Measurements from ENCODE around the gene SEMA3A.

- TF ChIP-seq ZFX (IDR thresholded peaks at IDR 0.05) (no peak), SRF (IDR thresholded peaks at IDR 0.05; ENCODE audit: low read depth) (no peak), ZNF274 (IDR thresholded peaks at IDR 0.05; ENCODE audit: low read depth, low read length) (no peak), POLR2AphosphoS5 (IDR thresholded peaks at IDR 0.05; ENCODE audit: low read depth, low read length) (no peak), TCF7L2 (IDR thresholded peaks at IDR 0.05; ENCODE audit: borderline replicate concordance, extremely low read depth, insufficient read depth, insufficient read length) (no peak), EZH2 (IDR thresholded peaks at IDR 0.05) (no peak)
- TF ChIP-seq, protein P1, sequence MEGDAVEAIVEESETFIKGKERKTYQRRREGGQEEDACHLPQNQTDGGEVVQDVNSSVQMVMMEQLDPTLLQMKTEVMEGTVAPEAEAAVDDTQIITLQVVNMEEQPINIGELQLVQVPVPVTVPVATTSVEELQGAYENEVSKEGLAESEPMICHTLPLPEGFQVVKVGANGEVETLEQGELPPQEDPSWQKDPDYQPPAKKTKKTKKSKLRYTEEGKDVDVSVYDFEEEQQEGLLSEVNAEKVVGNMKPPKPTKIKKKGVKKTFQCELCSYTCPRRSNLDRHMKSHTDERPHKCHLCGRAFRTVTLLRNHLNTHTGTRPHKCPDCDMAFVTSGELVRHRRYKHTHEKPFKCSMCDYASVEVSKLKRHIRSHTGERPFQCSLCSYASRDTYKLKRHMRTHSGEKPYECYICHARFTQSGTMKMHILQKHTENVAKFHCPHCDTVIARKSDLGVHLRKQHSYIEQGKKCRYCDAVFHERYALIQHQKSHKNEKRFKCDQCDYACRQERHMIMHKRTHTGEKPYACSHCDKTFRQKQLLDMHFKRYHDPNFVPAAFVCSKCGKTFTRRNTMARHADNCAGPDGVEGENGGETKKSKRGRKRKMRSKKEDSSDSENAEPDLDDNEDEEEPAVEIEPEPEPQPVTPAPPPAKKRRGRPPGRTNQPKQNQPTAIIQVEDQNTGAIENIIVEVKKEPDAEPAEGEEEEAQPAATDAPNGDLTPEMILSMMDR (IDR thresholded peaks at IDR 0.05 in 2 of 3, conservative IDR thresholded peaks at IDR 0.05 in 1 of 3; ENCODE audit: borderline replicate concordance in 1 of 3, insufficient read depth in 1 of 3, low read depth in 2 of 3, low read length in 2 of 3) = no peak
- TF ChIP-seq, protein P2, sequence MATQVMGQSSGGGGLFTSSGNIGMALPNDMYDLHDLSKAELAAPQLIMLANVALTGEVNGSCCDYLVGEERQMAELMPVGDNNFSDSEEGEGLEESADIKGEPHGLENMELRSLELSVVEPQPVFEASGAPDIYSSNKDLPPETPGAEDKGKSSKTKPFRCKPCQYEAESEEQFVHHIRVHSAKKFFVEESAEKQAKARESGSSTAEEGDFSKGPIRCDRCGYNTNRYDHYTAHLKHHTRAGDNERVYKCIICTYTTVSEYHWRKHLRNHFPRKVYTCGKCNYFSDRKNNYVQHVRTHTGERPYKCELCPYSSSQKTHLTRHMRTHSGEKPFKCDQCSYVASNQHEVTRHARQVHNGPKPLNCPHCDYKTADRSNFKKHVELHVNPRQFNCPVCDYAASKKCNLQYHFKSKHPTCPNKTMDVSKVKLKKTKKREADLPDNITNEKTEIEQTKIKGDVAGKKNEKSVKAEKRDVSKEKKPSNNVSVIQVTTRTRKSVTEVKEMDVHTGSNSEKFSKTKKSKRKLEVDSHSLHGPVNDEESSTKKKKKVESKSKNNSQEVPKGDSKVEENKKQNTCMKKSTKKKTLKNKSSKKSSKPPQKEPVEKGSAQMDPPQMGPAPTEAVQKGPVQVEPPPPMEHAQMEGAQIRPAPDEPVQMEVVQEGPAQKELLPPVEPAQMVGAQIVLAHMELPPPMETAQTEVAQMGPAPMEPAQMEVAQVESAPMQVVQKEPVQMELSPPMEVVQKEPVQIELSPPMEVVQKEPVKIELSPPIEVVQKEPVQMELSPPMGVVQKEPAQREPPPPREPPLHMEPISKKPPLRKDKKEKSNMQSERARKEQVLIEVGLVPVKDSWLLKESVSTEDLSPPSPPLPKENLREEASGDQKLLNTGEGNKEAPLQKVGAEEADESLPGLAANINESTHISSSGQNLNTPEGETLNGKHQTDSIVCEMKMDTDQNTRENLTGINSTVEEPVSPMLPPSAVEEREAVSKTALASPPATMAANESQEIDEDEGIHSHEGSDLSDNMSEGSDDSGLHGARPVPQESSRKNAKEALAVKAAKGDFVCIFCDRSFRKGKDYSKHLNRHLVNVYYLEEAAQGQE (IDR thresholded peaks at IDR 0.05; ENCODE audit: low read depth) = no peak
- TF ChIP-seq, protein P3, sequence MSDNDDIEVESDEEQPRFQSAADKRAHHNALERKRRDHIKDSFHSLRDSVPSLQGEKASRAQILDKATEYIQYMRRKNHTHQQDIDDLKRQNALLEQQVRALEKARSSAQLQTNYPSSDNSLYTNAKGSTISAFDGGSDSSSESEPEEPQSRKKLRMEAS (IDR thresholded peaks at IDR 0.05) = no peak
Measured at GRCh38 chr7:84047085-84047484, 147.5 kb downstream of the SEMA3A start.
